Measurements from ENCODE around the gene CSF2RB.

GRCh38 chr22:36899498-36899897 is 13.9 kb upstream of the CSF2RB start:
- TF ChIP-seq CTCF (optimal IDR thresholded peaks at IDR 0.05 in 1 of 3, IDR thresholded peaks at IDR 0.05 in 1 of 3, conservative IDR thresholded peaks at IDR 0.05 in 1 of 3; ENCODE audit: extremely low read depth in 1 of 3, insufficient read depth in 2 of 3, low read length in 3 of 3) (no peak), EZH2 (IDR thresholded peaks at IDR 0.05; ENCODE audit: low read length) (no peak)
